GM19397 (cell line): ENCODE measurements around the gene ASTN2.

ENCODE experiments used
- ATAC-seq: cut with Tn5 transposase; IDR thresholded peaks from one replicate; pipeline ENCODE4 v1.9.1; 2021; ENCODE audit warnings: mild to moderate bottlenecking, moderate library complexity; ENCODE audit not compliant: unreplicated experiment

Gene ASTN2

DNA sequence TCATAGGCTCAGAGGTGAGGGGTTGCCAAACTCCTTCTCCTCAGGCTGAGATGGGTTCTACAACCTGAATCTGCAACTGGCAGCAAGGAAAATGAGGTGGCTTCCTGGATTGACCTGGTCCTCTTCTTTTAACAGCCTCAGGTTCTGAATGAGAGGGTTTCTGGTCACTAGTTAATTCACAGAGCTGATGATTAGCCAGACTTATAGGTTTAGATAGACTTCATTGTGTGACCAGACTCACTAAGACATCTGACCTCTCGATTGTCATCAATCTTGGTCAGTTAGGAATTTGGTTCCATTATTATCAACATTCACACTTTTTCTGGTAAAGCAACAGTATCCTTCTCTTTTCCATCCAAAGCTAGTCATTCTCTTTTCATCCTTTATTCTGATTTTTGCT is 1003.4 kb downstream of the ASTN2 start:
- ATAC-seq, result no peak

- no peak for ATAC-seq
These were observed 1005.2 kb downstream of the ASTN2 start for GRCh38 chr9:116409638-116410037.

DNA sequence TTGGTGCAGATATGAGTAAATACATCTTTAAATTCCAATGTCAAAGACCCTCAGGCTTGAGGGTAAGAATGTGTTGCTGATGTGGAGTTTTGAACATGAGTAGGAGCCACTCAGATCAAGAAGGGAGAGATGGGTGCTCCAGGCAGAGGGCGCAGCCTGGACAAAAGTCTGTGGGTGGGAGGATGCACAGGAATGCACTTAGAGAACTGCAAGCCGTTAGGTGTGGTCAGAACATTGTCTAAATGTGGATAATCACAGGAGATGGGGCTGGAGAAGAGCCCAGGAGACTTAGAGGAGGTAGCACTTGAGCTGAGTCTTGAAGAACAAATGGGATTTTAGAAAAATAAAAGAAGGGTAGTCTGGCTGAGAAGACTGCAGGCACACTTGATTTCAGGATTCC is 1005.7 kb downstream of the ASTN2 start:
- no peak for ATAC-seq

DNA sequence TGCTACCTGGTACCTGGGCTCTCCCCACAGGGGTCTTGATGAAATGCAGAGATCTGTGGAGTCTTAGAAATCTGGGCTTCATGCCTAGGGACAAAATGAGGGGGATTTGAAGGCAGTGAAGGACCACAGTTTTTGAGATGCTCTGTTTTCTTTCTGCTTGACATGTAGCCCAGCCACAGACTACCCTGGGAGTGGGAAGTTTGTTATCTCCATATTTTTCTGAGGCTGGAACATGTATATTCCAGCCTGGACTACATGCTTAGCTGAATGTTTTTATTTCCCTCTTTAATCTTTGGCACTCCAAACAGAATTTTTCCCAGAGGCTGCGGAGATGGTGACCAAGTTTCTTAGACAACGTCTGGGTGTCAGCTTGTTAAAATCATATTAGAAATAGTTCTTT is 1008.4 kb downstream of the ASTN2 start:
- ATAC-seq, result no peak

DNA sequence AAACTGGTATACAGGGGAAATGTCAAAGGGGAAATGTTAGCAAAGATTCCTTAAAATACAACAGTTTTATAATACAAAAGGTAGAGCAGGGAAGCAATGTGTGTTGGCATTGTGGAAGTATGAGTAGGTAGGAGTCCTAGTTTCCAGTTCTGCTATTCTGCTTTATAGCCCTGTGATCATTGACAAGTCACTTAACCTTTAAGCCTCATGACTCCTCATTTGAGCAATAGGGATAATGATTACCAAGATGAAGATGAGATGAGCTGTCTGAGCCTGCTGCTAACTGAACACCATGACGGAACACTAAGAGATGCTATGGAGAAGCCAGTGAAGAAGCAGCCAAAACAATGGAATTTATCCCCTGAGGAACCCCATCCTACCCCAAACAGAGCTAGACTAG is 1009.5 kb downstream of the ASTN2 start:
- ATAC-seq, result no peak

GRCh38 chr9:116404228-116404627 is 1010.6 kb downstream of the ASTN2 start:
- ATAC-seq, result no peak

GRCh38 chr9:116403171-116403570 is 1011.7 kb downstream of the ASTN2 start:
- ATAC-seq, result no peak

GRCh38 chr9:116395699-116396037 is 1019.2 kb downstream of the ASTN2 start:
- no peak for ATAC-seq

- ATAC-seq, result no peak
These were observed 1019.8 kb downstream of the ASTN2 start for GRCh38 chr9:116394894-116395698.

DNA sequence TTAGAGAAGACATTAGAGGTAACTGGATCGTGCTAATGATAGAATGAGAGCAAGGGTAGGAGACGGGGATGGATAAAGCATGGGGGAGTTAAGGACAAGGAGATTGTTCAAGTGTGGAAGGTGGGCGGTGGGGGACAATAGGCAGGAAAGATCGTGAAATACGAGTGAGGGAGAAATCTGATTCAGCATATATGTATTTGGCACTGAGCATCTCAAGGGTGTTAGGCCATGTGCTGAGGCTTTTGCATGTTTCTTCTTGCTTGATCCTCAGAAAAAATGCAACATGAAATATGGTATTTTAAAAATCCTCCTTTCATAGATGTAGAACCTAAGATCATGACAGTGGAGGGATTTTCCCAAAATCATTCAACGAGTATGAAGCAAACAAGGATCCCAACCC is 1020.8 kb downstream of the ASTN2 start:
- no peak for ATAC-seq

- no peak for ATAC-seq
These were observed 1021.7 kb downstream of the ASTN2 start for GRCh38 chr9:116393198-116393597.

DNA sequence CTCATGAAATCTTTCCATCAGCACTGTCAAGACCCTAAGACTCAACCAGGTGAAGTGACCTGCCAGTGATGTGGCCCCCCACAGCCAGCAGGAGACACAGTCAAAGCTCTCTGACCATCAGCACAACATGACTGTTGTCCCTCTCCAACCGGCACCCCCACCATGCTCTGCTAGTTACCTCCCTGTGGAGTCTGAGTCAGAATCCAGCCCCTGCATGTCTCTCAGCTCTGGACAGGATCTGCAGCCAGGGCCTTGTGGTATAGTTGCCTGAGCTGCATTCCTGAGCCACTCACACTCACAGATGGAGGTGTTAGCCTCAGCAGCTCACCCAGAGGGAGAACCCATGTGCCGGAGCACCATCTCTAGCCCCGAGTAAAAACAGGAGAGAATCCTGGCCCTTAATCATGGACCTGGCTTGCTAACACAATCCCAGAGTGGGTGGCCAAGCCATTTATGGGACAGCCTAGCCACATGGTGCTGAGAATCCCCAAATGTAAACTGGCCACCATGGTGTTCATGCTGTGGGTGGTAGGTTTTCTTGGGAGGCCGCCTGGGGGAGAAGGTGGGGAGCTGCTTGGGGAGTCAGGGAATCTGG is 1023.5 kb downstream of the ASTN2 start:
- no peak for ATAC-seq

DNA sequence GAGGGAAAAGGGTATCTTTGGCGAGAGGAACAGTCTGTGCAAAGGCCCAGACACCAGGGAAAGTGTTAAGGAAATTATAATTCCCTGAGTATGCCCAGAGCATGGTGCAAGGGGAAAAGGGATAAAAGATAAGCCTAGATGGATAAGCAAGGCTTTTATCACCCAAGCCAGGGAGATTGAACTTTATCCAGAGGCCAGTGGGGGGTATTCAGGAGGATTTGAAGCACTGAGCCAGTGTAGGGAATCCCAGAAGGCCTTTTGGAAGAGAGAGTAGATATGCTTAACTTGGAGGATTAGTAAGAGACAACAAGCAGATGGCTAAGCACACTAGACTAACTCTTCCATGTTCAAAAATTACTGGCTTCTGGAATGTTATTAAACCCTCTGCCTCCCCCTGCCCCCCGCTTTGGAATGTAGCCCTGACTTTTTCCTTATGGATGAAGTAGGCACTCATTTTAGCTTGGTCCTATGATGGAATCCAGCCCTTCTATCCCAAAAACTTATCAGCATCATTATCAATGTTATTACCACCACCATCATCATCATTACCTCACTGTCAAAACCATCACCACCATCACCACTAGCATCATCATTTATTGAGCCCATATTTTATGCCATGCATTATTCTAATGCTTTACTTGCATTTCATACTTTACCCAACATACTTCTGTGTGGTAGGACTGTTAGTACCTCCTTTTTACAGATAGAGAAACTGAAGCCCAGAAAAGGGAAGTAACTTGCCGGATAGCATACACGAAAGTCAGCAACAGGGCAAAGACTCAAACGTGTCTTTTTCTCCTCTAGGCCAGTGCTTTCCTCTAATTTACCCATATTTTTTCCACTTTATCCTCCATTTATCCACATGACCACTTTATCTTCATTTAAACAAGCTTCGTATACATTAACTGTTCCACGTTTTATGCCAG is 1024.3 kb downstream of the ASTN2 start:
- peak; percentile 47 for ATAC-seq

- no peak for ATAC-seq
These were observed 1025.1 kb downstream of the ASTN2 start for GRCh38 chr9:116389541-116390302.

- peak; percentile 62 for ATAC-seq
These were observed 1026.7 kb downstream of the ASTN2 start for GRCh38 chr9:116387934-116388698.

DNA sequence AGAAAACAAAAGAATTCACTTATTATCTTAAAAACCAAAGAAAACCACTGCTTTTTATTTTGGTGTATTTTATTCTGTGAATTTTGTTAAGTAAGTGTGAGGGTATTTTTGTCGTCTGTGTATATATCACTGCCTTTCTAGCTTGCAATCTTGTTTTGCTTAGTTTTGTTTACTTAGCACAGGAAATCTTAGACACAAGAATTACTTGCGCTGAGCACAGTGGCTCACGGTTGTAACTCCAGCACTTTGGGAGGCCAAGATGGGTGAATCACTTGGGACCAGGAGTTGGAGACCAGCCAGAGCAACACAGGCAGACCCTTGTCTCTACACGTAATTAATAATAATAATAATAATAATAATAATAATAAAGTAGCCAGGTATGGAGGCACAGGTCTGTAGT is 1030.9 kb downstream of the ASTN2 start:
- ATAC-seq, result no peak

DNA sequence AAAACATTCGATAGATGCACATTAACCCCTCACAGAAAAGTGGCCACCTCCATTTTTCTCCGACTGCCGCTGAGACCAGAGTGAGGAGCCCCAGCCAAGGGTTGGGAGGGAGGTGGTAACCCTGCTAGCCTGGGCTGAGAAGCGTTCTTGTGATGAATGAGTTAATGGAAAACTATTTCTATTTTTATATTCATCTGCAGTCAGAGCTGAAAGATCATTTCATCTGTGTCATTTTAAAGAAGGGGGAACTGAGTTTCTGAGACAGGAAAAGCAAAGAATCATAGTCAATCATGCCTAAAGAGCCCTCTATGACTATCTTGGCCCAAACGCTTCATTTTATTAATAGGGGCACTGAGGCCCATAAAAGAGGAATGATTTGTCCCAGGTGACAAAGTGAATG is 1031.7 kb downstream of the ASTN2 start:
- ATAC-seq, result no peak

- no peak for ATAC-seq
These were observed 1032.8 kb downstream of the ASTN2 start for GRCh38 chr9:116382053-116382452.

- no peak for ATAC-seq
These were observed 1033.5 kb downstream of the ASTN2 start for GRCh38 chr9:116381350-116381749.

DNA sequence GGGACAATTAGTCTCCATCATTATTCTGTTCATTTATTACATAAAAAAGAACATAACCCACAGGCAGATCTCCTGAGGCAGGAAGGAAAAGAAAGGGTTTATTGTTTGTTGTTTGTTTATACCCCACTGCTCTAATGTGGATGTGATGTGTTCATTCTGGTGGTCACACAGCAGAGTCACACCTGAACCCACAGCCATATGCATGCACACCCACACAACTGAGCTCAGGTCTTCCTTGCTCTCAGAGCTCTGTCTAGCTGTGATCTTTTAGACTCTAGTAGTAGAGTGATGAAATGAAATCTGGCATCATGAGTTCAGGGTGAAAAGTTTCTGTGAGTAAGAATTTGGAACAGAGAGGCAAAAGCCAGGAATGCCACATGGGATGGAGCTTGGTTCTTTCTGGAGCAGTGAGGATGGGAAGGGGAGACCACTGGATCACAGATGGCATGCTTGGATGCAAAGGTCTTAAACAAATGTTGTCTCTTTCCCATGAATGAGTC is 1034.3 kb downstream of the ASTN2 start:
- ATAC-seq, result no peak
